Thoracic aorta (tissue), 2 donors: Measurements from ENCODE around the gene ENKD1. TPM values are rescaled to one million over a fixed set of nuclear protein-coding genes. Genes with fewer than 3 reads are reported as not detected.
"Not testable (repeated sequence)": the region's sequence is repeated elsewhere in the genome, so short reads cannot be mapped to it uniquely, and the experiment has no call there.

Experiments
- ATAC-seq: fragments of 150-250 bp; one replicate; pipeline ENCODE4 v1.8.0; 2017; ENCODE audit warnings: low read depth; ENCODE audit not compliant: insufficient number of reproducible peaks, low FRiP score
- DNase-seq: peaks from one replicate; pipeline ENCODE4 v3.0.0-alpha.2; 2020; ENCODE audit warnings: low spot score
- H3K27ac ChIP-seq, 2 donors: fragments of 200-600 bp; sonication (generic); 1 replicate in 1 of 2; 2 replicates in 1 of 2; pipeline ENCODE4 v1.5.1; 2016; ENCODE audit warnings: mild to moderate bottlenecking in 2 of 2, moderate library complexity in 2 of 2
- H3K27me3 ChIP-seq: fragments of 200-600 bp; sonication (generic); replicated peaks from 2 replicates; pipeline ENCODE4 v1.6.0; 2016; ENCODE audit warnings: mild to moderate bottlenecking; ENCODE audit not compliant: insufficient read depth
- H3K36me3 ChIP-seq: fragments of 200-600 bp; sonication (generic); one replicate; pipeline ENCODE4 v1.5.1; 2016
- H3K4me1 ChIP-seq, 2 donors: fragments of 200-600 bp; sonication (generic); 1 replicate in 1 of 2; 2 replicates in 1 of 2; pipeline versions ENCODE4 v1.5.1 to v1.6.0; 2016; ENCODE audit warnings: low read depth in 2 of 2, mild to moderate bottlenecking in 1 of 2; ENCODE audit not compliant: control insufficient read depth in 1 of 2
- H3K4me3 ChIP-seq: fragments of 200-600 bp; sonication (generic); 2 replicates; pipeline ENCODE4 v1.5.1; 2016; ENCODE audit warnings: mild to moderate bottlenecking
- H3K9me3 ChIP-seq: fragments of 200-600 bp; sonication (generic); 2 replicates; pipeline ENCODE4 v1.5.1; 2016
- CTCF ChIP-seq: fragments of 200-600 bp; sonication (generic); IDR thresholded peaks from one replicate; pipeline ENCODE4 v1.5.1; 2019; ENCODE audit warnings: antibody characterized with exemption
- total RNA-seq, 2 donors: library from RNA; depleted of rRNA; stranded (reverse); fragments of >200 nt; gene quantifications; one replicate each; pipeline versions ENCODE4 v1.1.0 to v1.2.3, GENCODE V29; 2016

The ENKD1 gene
- total RNA-seq, 2 donors from 2014 or later, result 15.4 to 17.6 TPM

GRCh38 chr16:67694611-67695010 lies 28.1 kb upstream of the ENKD1 start:
- no peak for TF ChIP-seq CTCF
- no peak for ATAC-seq

GRCh38 chr16:67693517-67694285 lies 27.2 kb upstream of the ENKD1 start:
- DNase-seq, H3K4me1 ChIP-seq, H3K9me3 ChIP-seq, H3K27ac ChIP-seq, H3K27me3 ChIP-seq, H3K36me3 ChIP-seq, ATAC-seq, H3K4me3 ChIP-seq: not testable (repeated sequence)

More at GRCh38 chr16:67694611-67695010, 28.1 kb upstream of the ENKD1 start:
- Histone ChIP-seq H3K27me3 (no peaks in the 10 kb centered on the region), H3K4me1 (no peaks in the 10 kb centered on the region), H3K9me3 (no peaks in the 10 kb centered on the region), H3K27ac (no peak overlapping the region), H3K4me3 (no peak overlapping the region), H3K36me3 (peaks cover 5% of the 10 kb centered on the region)
- DNase-seq, result no peak

GRCh38 chr16:67685388-67686112 lies 19.0 kb upstream of the ENKD1 start:
- no peak overlapping the region for H3K4me3 ChIP-seq
- H3K4me1 ChIP-seq, result no peaks in the 10 kb centered on the region
- H3K36me3 ChIP-seq, result peaks cover 12% of the 10 kb centered on the region
- no peaks in the 10 kb centered on the region for H3K9me3 ChIP-seq
- no peak for TF ChIP-seq CTCF
- DNase-seq (no peak), ATAC-seq (no peak)
- no peak overlapping the region for H3K27ac ChIP-seq
- H3K27me3 ChIP-seq, result no peaks in the 10 kb centered on the region

- no peaks in the 10 kb centered on the region for H3K27me3 ChIP-seq
- ATAC-seq (no peak), DNase-seq (no peak)
- no peak overlapping the region for H3K27ac ChIP-seq
- H3K4me1 ChIP-seq, result no peaks in the 10 kb centered on the region
- H3K36me3 ChIP-seq, result peaks cover 12% of the 10 kb centered on the region
- no peak for TF ChIP-seq CTCF
- H3K9me3 ChIP-seq, result no peaks in the 10 kb centered on the region
- H3K4me3 ChIP-seq, result no peak overlapping the region
These were observed 17.2 kb upstream of the ENKD1 start for GRCh38 chr16:67683767-67684166.

- H3K36me3 ChIP-seq, result peaks cover 6% of the 10 kb centered on the region
- TF ChIP-seq CTCF, result no peak
These were observed 13.7 kb upstream of the ENKD1 start for GRCh38 chr16:67679935-67680897.

More at GRCh38 chr16:67679935-67680897, 13.7 kb upstream of the ENKD1 start:
- DNase-seq (no peak), ATAC-seq (no peak)
- Histone ChIP-seq H3K4me3 (no peak overlapping the region), H3K4me1 (no peaks in the 10 kb centered on the region), H3K27ac (no peak overlapping the region), H3K9me3 (no peaks in the 10 kb centered on the region), H3K27me3 (no peaks in the 10 kb centered on the region)
